HepG2 (cell line): Measurements from ENCODE around the gene SLC16A14. TPM values are rescaled to one million over a fixed set of nuclear protein-coding genes. Genes with fewer than 3 reads are reported as not detected.

Experiments
- KLF9 ChIP-seq: IDR thresholded peaks from 2 replicates; pipeline ENCODE4 v1.6.1; 2016; ENCODE audit warnings: low read depth
- SMARCC2 ChIP-seq: fragments of 450-650 bp; IDR thresholded peaks from 2 replicates; pipeline ENCODE4 v1.6.1; 2017; ENCODE audit warnings: antibody characterized with exemption, mild to moderate bottlenecking
- TAF1 ChIP-seq: sonication (generic); formaldehyde crosslinking; IDR thresholded peaks from 2 replicates; pipeline ENCODE4 v1.4.0; 2020; ENCODE audit warnings: missing genetic modification reagents
- ZMYM2 ChIP-seq: sonication (generic); formaldehyde crosslinking; IDR thresholded peaks from 2 replicates; pipeline ENCODE4 v1.8.0; 2022; ENCODE audit warnings: mild to moderate bottlenecking, missing genetic modification reagents
- polyA plus RNA-seq, 8 experiments: library from polyadenylated mRNA; depleted of rRNA in 3 of 8; stranded (reverse) in 7 of 8; unstranded in 1 of 8; fragments of >200 nt; fragmentation: Illumina TruSeq in 4 of 8; extraction: Trizol in 4 of 8; gene quantifications; 2 replicates each; pipeline versions ENCODE4 v1.2.1 to v1.2.3, GENCODE V29; 2011 to 2016; ENCODE audit warnings: low read depth in 4 of 8, missing spikeins in 1 of 8, mixed read lengths in 1 of 8; ENCODE audit not compliant: insufficient read depth in 1 of 8
- total RNA-seq, 5 experiments: library from RNA; depleted of rRNA; stranded (reverse); fragments of >200 nt; fragmentation: Illumina TruSeq; extraction: Trizol; gene quantifications; 2 replicates each; pipeline ENCODE4 v1.2.3, GENCODE V29; 2016; ENCODE audit warnings: low read depth in 1 of 5
- TF ChIP-seq, protein P1 (sequence below): sonication (generic); formaldehyde crosslinking; IDR thresholded peaks from 2 replicates; pipeline ENCODE4 v1.5.0; 2020; ENCODE audit warnings: mild to moderate bottlenecking, missing genetic modification reagents, borderline replicate concordance
- TF ChIP-seq, protein P2 (sequence below): IDR thresholded peaks from 2 replicates; pipeline ENCODE4 v1.6.1; 2012; ENCODE audit warnings: inconsistent platforms
- TF ChIP-seq, protein P3 (sequence below): sonication (generic); formaldehyde crosslinking; IDR thresholded peaks from 2 replicates; pipeline ENCODE4 v1.5.0; 2020; ENCODE audit warnings: missing genetic modification reagents
- TF ChIP-seq, protein P4 (sequence below): sonication (generic); formaldehyde crosslinking; IDR thresholded peaks from 2 replicates; pipeline ENCODE4 v1.8.0; 2022; ENCODE audit warnings: mild to moderate bottlenecking, missing genetic modification reagents, borderline replicate concordance
- TF ChIP-seq, protein P5 (sequence below): fragments of 450-650 bp; IDR thresholded peaks from 2 replicates; pipeline ENCODE4 v1.6.1; 2017

SLC16A14 gene
- total and polyA plus RNA-seq, 2 of the 13 experiments (the other 11 are each of a cell fraction or from before 2014, with no cell fraction given), result 0.05 TPM; not detected in 1

DNA sequence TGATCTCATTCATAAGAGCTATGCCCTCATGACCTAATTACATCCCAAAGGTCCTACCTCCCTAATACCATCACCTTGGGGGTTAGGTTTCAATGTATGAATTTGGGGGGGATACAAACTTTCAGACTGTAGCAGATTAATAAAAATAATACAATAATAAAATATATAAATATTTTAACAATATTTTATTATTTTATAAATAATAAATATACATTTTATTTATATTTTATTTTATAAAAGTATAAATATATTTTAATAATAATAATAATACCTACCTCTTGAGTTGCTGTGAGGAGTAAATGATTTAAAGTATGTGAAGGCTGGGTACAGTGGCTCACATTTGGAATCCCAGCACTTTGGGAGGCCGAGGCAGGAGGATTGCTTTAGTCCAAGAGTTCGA lies 8.1 kb upstream of the SLC16A14 start (continued):
- TF ChIP-seq, protein P1, sequence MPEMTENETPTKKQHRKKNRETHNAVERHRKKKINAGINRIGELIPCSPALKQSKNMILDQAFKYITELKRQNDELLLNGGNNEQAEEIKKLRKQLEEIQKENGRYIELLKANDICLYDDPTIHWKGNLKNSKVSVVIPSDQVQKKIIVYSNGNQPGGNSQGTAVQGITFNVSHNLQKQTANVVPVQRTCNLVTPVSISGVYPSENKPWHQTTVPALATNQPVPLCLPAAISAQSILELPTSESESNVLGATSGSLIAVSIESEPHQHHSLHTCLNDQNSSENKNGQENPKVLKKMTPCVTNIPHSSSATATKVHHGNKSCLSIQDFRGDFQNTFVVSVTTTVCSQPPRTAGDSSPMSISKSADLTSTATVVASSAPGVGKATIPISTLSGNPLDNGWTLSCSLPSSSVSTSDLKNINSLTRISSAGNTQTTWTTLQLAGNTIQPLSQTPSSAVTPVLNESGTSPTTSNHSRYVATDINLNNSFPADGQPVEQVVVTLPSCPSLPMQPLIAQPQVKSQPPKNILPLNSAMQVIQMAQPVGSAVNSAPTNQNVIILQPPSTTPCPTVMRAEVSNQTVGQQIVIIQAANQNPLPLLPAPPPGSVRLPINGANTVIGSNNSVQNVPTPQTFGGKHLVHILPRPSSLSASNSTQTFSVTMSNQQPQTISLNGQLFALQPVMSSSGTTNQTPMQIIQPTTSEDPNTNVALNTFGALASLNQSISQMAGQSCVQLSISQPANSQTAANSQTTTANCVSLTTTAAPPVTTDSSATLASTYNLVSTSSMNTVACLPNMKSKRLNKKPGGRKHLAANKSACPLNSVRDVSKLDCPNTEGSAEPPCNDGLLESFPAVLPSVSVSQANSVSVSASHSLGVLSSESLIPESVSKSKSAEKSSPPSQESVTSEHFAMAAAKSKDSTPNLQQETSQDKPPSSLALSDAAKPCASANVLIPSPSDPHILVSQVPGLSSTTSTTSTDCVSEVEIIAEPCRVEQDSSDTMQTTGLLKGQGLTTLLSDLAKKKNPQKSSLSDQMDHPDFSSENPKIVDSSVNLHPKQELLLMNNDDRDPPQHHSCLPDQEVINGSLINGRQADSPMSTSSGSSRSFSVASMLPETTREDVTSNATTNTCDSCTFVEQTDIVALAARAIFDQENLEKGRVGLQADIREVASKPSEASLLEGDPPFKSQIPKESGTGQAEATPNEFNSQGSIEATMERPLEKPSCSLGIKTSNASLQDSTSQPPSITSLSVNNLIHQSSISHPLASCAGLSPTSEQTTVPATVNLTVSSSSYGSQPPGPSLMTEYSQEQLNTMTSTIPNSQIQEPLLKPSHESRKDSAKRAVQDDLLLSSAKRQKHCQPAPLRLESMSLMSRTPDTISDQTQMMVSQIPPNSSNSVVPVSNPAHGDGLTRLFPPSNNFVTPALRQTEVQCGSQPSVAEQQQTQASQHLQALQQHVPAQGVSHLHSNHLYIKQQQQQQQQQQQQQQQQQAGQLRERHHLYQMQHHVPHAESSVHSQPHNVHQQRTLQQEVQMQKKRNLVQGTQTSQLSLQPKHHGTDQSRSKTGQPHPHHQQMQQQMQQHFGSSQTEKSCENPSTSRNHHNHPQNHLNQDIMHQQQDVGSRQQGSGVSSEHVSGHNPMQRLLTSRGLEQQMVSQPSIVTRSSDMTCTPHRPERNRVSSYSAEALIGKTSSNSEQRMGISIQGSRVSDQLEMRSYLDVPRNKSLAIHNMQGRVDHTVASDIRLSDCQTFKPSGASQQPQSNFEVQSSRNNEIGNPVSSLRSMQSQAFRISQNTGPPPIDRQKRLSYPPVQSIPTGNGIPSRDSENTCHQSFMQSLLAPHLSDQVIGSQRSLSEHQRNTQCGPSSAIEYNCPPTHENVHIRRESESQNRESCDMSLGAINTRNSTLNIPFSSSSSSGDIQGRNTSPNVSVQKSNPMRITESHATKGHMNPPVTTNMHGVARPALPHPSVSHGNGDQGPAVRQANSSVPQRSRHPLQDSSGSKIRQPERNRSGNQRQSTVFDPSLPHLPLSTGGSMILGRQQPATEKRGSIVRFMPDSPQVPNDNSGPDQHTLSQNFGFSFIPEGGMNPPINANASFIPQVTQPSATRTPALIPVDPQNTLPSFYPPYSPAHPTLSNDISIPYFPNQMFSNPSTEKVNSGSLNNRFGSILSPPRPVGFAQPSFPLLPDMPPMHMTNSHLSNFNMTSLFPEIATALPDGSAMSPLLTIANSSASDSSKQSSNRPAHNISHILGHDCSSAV (CRISPR knock-in tag), result no peak
- TF ChIP-seq, protein P2, sequence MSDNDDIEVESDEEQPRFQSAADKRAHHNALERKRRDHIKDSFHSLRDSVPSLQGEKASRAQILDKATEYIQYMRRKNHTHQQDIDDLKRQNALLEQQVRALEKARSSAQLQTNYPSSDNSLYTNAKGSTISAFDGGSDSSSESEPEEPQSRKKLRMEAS, result no peak
- no peak for TF ChIP-seq KLF9
- TF ChIP-seq, protein P3, sequence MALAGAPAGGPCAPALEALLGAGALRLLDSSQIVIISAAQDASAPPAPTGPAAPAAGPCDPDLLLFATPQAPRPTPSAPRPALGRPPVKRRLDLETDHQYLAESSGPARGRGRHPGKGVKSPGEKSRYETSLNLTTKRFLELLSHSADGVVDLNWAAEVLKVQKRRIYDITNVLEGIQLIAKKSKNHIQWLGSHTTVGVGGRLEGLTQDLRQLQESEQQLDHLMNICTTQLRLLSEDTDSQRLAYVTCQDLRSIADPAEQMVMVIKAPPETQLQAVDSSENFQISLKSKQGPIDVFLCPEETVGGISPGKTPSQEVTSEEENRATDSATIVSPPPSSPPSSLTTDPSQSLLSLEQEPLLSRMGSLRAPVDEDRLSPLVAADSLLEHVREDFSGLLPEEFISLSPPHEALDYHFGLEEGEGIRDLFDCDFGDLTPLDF (CRISPR knock-in tag), result no peak
- TF ChIP-seq, protein P4, sequence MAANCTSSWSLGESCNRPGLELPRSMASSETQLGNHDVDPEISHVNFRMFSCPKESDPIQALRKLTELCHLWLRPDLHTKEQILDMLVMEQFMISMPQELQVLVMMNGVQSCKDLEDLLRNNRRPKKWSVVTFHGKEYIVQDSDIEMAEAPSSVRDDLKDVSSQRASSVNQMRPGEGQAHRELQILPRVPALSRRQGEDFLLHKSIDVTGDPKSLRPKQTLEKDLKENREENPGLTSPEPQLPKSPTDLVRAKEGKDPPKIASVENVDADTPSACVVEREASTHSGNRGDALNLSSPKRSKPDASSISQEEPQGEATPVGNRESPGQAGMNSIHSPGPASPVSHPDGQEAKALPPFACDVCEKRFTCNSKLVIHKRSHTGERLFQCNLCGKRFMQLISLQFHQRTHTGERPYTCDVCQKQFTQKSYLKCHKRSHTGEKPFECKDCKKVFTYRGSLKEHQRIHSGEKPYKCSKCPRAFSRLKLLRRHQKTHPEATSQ (CRISPR knock-in tag), result no peak
- no peak for TF ChIP-seq TAF1
- TF ChIP-seq ZMYM2, result no peak
- TF ChIP-seq, protein P5, sequence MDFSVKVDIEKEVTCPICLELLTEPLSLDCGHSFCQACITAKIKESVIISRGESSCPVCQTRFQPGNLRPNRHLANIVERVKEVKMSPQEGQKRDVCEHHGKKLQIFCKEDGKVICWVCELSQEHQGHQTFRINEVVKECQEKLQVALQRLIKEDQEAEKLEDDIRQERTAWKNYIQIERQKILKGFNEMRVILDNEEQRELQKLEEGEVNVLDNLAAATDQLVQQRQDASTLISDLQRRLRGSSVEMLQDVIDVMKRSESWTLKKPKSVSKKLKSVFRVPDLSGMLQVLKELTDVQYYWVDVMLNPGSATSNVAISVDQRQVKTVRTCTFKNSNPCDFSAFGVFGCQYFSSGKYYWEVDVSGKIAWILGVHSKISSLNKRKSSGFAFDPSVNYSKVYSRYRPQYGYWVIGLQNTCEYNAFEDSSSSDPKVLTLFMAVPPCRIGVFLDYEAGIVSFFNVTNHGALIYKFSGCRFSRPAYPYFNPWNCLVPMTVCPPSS, result no peak
- TF ChIP-seq SMARCC2, result no peak
